Measurements from ENCODE around the gene ATP8B1.

The ATP8B1 gene

DNA sequence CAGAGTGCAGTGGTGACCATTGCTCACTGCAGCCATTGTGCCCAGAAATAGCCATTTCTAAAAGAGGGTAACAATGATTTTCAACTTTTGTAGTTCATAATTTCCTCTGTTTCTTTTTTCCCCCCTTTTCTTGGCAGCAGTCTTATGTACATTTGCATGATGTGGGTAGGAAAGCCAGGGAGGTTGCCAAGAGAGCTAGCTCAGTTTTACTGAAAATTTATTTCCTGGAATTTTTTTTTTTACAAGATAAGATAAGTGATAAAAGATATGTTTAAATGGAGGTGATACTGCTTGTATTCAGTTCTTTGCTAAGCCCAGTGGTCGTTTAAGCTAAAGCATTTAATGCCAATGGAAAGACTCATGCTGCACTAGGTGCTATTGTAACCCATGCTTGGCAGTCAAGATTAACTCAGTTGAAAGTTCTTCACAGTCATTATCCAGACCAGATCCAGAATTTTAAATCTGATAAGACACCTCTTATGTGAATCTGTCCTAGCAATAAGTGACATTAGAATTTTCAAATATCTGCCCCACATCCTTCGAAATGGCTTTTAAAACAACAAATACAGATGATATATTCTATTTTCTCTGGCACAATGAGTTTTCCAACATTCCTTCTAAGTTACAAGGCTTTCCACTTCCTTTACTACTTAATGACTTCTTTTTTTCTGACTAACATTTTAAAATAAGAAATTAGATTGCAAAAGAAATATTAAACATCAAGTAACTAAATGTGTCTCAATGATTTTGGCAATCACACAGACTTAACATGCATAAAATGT is 4.4 kb upstream of the ATP8B1 start:
- H3K4me3 ChIP-seq (replicated peaks; ENCODE audit: insufficient read depth, low read length): no peak overlapping the region
- no peak overlapping the region for H3K27ac ChIP-seq (replicated peaks)
- no peak for DNase-seq (ENCODE audit: low read depth in 1 of 2, low spot score in 1 of 2)
- peaks cover 21% of the 10 kb centered on the region for H3K27me3 ChIP-seq (ENCODE audit: insufficient read depth, poor library complexity, severe bottlenecking)
- no peak for TF ChIP-seq GABPA (IDR thresholded peaks at IDR 0.05; ENCODE audit: low read depth)
- TF ChIP-seq, protein P1, sequence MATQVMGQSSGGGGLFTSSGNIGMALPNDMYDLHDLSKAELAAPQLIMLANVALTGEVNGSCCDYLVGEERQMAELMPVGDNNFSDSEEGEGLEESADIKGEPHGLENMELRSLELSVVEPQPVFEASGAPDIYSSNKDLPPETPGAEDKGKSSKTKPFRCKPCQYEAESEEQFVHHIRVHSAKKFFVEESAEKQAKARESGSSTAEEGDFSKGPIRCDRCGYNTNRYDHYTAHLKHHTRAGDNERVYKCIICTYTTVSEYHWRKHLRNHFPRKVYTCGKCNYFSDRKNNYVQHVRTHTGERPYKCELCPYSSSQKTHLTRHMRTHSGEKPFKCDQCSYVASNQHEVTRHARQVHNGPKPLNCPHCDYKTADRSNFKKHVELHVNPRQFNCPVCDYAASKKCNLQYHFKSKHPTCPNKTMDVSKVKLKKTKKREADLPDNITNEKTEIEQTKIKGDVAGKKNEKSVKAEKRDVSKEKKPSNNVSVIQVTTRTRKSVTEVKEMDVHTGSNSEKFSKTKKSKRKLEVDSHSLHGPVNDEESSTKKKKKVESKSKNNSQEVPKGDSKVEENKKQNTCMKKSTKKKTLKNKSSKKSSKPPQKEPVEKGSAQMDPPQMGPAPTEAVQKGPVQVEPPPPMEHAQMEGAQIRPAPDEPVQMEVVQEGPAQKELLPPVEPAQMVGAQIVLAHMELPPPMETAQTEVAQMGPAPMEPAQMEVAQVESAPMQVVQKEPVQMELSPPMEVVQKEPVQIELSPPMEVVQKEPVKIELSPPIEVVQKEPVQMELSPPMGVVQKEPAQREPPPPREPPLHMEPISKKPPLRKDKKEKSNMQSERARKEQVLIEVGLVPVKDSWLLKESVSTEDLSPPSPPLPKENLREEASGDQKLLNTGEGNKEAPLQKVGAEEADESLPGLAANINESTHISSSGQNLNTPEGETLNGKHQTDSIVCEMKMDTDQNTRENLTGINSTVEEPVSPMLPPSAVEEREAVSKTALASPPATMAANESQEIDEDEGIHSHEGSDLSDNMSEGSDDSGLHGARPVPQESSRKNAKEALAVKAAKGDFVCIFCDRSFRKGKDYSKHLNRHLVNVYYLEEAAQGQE (IDR thresholded peaks at IDR 0.05; ENCODE audit: insufficient replicate concordance, low read depth): no peak
- TF ChIP-seq, protein P2, sequence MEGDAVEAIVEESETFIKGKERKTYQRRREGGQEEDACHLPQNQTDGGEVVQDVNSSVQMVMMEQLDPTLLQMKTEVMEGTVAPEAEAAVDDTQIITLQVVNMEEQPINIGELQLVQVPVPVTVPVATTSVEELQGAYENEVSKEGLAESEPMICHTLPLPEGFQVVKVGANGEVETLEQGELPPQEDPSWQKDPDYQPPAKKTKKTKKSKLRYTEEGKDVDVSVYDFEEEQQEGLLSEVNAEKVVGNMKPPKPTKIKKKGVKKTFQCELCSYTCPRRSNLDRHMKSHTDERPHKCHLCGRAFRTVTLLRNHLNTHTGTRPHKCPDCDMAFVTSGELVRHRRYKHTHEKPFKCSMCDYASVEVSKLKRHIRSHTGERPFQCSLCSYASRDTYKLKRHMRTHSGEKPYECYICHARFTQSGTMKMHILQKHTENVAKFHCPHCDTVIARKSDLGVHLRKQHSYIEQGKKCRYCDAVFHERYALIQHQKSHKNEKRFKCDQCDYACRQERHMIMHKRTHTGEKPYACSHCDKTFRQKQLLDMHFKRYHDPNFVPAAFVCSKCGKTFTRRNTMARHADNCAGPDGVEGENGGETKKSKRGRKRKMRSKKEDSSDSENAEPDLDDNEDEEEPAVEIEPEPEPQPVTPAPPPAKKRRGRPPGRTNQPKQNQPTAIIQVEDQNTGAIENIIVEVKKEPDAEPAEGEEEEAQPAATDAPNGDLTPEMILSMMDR (IDR thresholded peaks at IDR 0.05; ENCODE audit: insufficient read depth, low read length): no peak
- TF ChIP-seq SPI1 (IDR thresholded peaks at IDR 0.05; ENCODE audit: borderline replicate concordance, low read depth): no peak
- TF ChIP-seq POLR2AphosphoS5 (IDR thresholded peaks at IDR 0.05; ENCODE audit: low read depth): no peak

DNA sequence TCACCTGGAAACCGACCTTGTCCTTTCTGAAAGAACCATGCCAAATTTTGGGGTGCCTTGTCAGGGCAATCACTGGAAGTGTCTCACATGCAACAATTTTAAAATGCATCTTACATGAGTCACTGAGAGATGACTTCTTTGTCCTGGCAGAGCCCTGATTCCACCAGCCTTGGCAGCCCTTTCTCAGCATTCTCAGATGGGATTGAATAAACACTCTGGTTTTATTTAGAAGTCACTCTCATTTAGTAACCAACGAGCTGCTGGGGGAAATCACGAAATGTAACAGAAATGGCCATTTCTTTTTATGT is 3.8 kb upstream of the ATP8B1 start:
- TF ChIP-seq GABPA (IDR thresholded peaks at IDR 0.05; ENCODE audit: low read depth) (no peak), SPI1 (IDR thresholded peaks at IDR 0.05; ENCODE audit: borderline replicate concordance, low read depth) (no peak)
- TF ChIP-seq, protein P2 (IDR thresholded peaks at IDR 0.05; ENCODE audit: insufficient read depth, low read length): no peak
- H3K27ac ChIP-seq (replicated peaks): no peak overlapping the region
- DNase-seq (ENCODE audit: low read depth in 1 of 2, low spot score in 1 of 2): no peak

DNA sequence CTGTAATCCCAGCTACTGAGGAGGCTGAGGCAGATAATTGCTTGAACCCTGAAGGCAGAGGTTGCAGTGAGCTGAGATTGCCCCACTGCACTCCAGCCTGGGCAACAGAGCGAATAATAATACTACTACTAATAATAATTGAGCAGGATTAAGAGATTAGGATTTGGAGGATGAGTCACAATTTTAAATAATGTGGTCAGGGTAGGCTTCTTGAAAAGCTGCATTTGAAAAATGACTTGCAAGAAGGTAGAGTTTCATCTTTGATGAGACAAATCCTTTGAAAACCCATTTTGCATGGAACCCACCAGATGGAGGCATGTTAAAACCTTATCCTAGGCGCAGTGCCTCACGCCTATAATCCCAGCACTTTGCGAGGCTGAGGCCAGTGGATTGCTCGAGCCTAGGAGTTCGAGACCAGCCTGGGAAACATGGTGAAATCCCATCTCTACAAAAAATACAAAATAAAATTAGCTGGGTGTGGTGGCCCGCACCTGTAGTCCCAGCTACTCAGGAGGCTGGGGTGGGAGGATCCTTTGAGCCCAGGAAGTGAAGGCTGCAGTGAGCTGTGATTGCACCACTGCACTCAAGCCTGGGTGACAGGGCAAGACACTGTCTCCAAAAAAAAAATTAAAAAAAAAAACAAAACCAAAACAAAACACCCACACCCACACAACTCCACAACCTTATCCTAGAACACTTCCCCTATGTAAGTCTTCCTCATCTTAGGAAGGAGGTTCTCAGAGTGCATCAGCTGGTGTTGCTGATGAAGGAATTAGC is 3.3 kb upstream of the ATP8B1 start:
- TF ChIP-seq SPI1 (IDR thresholded peaks at IDR 0.05; ENCODE audit: borderline replicate concordance, low read depth) (no peak), POLR2AphosphoS5 (IDR thresholded peaks at IDR 0.05; ENCODE audit: low read depth) (no peak)
- TF ChIP-seq, protein P2 (IDR thresholded peaks at IDR 0.05; ENCODE audit: insufficient read depth, low read length): no peak
- H3K27ac ChIP-seq (replicated peaks): no peak overlapping the region
- no peak for DNase-seq (ENCODE audit: low read depth in 1 of 2, low spot score in 1 of 2)
- H3K4me3 ChIP-seq (replicated peaks; ENCODE audit: insufficient read depth, low read length): no peak overlapping the region
- peaks cover 32% of the 10 kb centered on the region for H3K27me3 ChIP-seq (ENCODE audit: insufficient read depth, poor library complexity, severe bottlenecking)

More for the DNA sequence above, 3.8 kb upstream of the ATP8B1 start:
- Histone ChIP-seq H3K27me3 (ENCODE audit: insufficient read depth, poor library complexity, severe bottlenecking) (peaks cover 27% of the 10 kb centered on the region), H3K4me3 (replicated peaks; ENCODE audit: insufficient read depth, low read length) (no peak overlapping the region)

DNA sequence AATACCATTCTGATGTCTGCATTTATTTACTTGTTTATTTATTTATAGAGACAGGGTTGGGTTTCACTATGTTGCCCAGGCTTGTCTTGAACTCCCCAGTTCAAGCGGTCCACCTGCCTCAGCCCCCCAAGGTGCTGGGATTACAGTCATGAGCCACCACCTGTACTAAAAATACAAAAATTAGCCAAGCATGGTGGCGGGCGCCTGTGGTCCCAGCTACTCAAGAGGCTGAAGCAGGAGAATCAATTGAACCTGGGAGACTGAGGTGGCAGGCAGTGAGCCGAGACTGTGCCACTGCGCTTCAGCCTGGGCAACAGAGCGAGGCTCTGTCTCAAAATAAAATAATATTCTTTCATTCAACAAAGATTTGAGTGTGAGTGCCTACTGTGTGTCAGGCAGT is 2.0 kb upstream of the ATP8B1 start:
- H3K27me3 ChIP-seq (ENCODE audit: insufficient read depth, poor library complexity, severe bottlenecking): peaks cover 45% of the 10 kb centered on the region
- DNase-seq (ENCODE audit: low read depth in 1 of 2, low spot score in 1 of 2): no peak
- no peak overlapping the region for H3K27ac ChIP-seq (replicated peaks)
- no peak overlapping the region for H3K4me3 ChIP-seq (replicated peaks; ENCODE audit: insufficient read depth, low read length)
- no peak for TF ChIP-seq POLR2AphosphoS5 (IDR thresholded peaks at IDR 0.05; ENCODE audit: low read depth)
- no peak for TF ChIP-seq GABPA (IDR thresholded peaks at IDR 0.05; ENCODE audit: low read depth)
- TF ChIP-seq, protein P2 (IDR thresholded peaks at IDR 0.05; ENCODE audit: insufficient read depth, low read length): no peak
- TF ChIP-seq, protein P1 (IDR thresholded peaks at IDR 0.05; ENCODE audit: insufficient replicate concordance, low read depth): no peak
- no peak for TF ChIP-seq SPI1 (IDR thresholded peaks at IDR 0.05; ENCODE audit: borderline replicate concordance, low read depth)
